GM23248 (cell line): Measurements from ENCODE around the gene FAM186B. TPM values are rescaled to one million over a fixed set of nuclear protein-coding genes. Genes with fewer than 3 reads are reported as not detected.

Source experiments
- DNase-seq: peaks from one replicate; pipeline ENCODE4 v3.0.0-alpha.2; 2015
- H2AFZ ChIP-seq: fragments of 200-600 bp; sonication (generic); 2 replicates; pipeline ENCODE4 v1.6.1; 2016; ENCODE audit warnings: antibody characterized with exemption
- H3F3A ChIP-seq: fragments of 200-600 bp; sonication (generic); 2 replicates; pipeline ENCODE4 v1.6.1; 2016; ENCODE audit warnings: mild to moderate bottlenecking, antibody characterized with exemption, mixed run types; ENCODE audit not compliant: insufficient read depth
- H3K27ac ChIP-seq: fragments of 200-600 bp; sonication (generic); 2 replicates; pipeline ENCODE4 v1.5.1; 2016; ENCODE audit warnings: mild to moderate bottlenecking
- H3K27me3 ChIP-seq: fragments of 200-600 bp; sonication (generic); replicated peaks from 2 replicates; pipeline ENCODE4 v1.6.1; 2016; ENCODE audit warnings: mild to moderate bottlenecking; ENCODE audit not compliant: insufficient read depth
- H3K36me3 ChIP-seq: fragments of 200-600 bp; sonication (generic); 2 replicates; pipeline ENCODE4 v1.6.1; 2016; ENCODE audit warnings: low read depth, mild to moderate bottlenecking
- H3K4me1 ChIP-seq: fragments of 200-600 bp; sonication (generic); 2 replicates; pipeline ENCODE4 v1.6.1; 2016; ENCODE audit warnings: mild to moderate bottlenecking; ENCODE audit not compliant: insufficient read depth
- H3K4me2 ChIP-seq: fragments of 200-600 bp; sonication (generic); one replicate; pipeline ENCODE4 v1.6.1; 2016; ENCODE audit warnings: mild to moderate bottlenecking; ENCODE audit not compliant: unreplicated experiment
- H3K4me3 ChIP-seq: fragments of 200-600 bp; sonication (generic); 2 replicates; pipeline ENCODE4 v1.5.1; 2016; ENCODE audit warnings: mild to moderate bottlenecking
- H3K79me2 ChIP-seq: fragments of 200-600 bp; sonication (generic); 2 replicates; pipeline ENCODE4 v1.6.1; 2016; ENCODE audit warnings: mild to moderate bottlenecking; ENCODE audit not compliant: insufficient read depth
- H3K9ac ChIP-seq: fragments of 200-600 bp; sonication (generic); 2 replicates; pipeline ENCODE4 v1.6.1; 2016; ENCODE audit warnings: mild to moderate bottlenecking
- H3K9me2 ChIP-seq: fragments of 200-600 bp; sonication (generic); 2 replicates; pipeline ENCODE4 v1.6.1; 2016; ENCODE audit warnings: mixed run types, mild to moderate bottlenecking, moderate library complexity; ENCODE audit not compliant: insufficient read depth
- H3K9me3 ChIP-seq: fragments of 200-600 bp; sonication (generic); one replicate; pipeline ENCODE4 v1.6.1; 2017; ENCODE audit warnings: low read depth
- H4K20me1 ChIP-seq: fragments of 200-600 bp; sonication (generic); 2 replicates; pipeline ENCODE4 v1.6.0; 2016; ENCODE audit not compliant: insufficient read depth
- EZH2 ChIP-seq: fragments of 200-600 bp; sonication (generic); IDR thresholded peaks from 2 replicates; pipeline ENCODE4 v1.6.1; 2018; ENCODE audit warnings: antibody characterized with exemption, mild to moderate bottlenecking; ENCODE audit not compliant: insufficient read depth, poor library complexity, severe bottlenecking
- EZH2phosphoT487 ChIP-seq: fragments of 200-600 bp; sonication (generic); IDR thresholded peaks from 2 replicates; pipeline ENCODE4 v1.6.1; 2018; ENCODE audit warnings: antibody characterized with exemption, moderate library complexity, mild to moderate bottlenecking, low read depth; ENCODE audit not compliant: insufficient read depth
- WGBS, 2 experiments: methylation state at CpG; one replicate each; pipeline ENCODE4 v1.1.6; 2015 to 2017; ENCODE audit warnings: low lambda C conversion rate in 2 of 2, low coverage in 1 of 2; ENCODE audit errors: missing lambda C conversion rate in 2 of 2; 5-methylcytosine and 5-hydroxymethylcytosine counted together
- in situ Hi-C: fragments of 300-500 bp; cut with MboI; formaldehyde crosslinking; loops from 2 replicates; pipeline ENCODE4 v1.15.0; 2020
- polyA plus RNA-seq: library from polyadenylated mRNA; unstranded; fragments of >200 nt; fragmentation: Nextera tagmentation; extraction: Ambion mirVana; gene quantifications from 2 replicates; pipeline ENCODE4 v1.2.1, GENCODE V29; 2016
- total RNA-seq: library from RNA; depleted of rRNA; stranded (reverse); fragments of >200 nt; shearing (Covaris generic); gene quantifications from 2 replicates; pipeline ENCODE4 v1.2.3, GENCODE V29; 2014

FAM186B gene
- total and polyA plus RNA-seq, 2 experiments from 2014 or later, result 0.22 to 0.38 TPM

- 21 to 50% methylated on average over 1 of the region's 1 CpG for WGBS, 2 experiments
- Histone ChIP-seq H3K36me3 (no peaks in the 10 kb centered on the region), H3K27ac (no peak overlapping the region), H3K4me1 (no peaks in the 10 kb centered on the region), H3K9me3 (no peaks in the 10 kb centered on the region), H3K4me3 (no peak overlapping the region), H3K4me2 (no peak overlapping the region), H3K27me3 (no peaks in the 10 kb centered on the region), H3K9me2 (no peaks in the 10 kb centered on the region), H2AFZ (no peak overlapping the region), H3K9ac (no peak overlapping the region), H4K20me1 (no peaks in the 10 kb centered on the region), H3F3A (no peaks in the 10 kb centered on the region), H3K79me2 (no peaks in the 10 kb centered on the region)
- TF ChIP-seq EZH2phosphoT487 (no peak), EZH2 (no peak)
- in situ Hi-C loops, result no loop called here
- peak; percentile 37 for DNase-seq
Observed at GRCh38 chr12:49609875-49610154, 4.4 kb upstream of the FAM186B start.

GRCh38 chr12:49609059-49609874 is 3.8 kb upstream of the FAM186B start:
- H3K9me3 ChIP-seq, result no peaks in the 10 kb centered on the region
- H3F3A ChIP-seq, result no peaks in the 10 kb centered on the region
- H3K9ac ChIP-seq, result no peak overlapping the region
- WGBS, 2 experiments, result 90 to 92% methylated on average over 2 of the region's 2 CpGs
- H3K4me2 ChIP-seq, result no peak overlapping the region
- H3K4me3 ChIP-seq, result no peak overlapping the region
- TF ChIP-seq EZH2phosphoT487, result no peak
- no peak for TF ChIP-seq EZH2
- H3K79me2 ChIP-seq, result no peaks in the 10 kb centered on the region
- no peaks in the 10 kb centered on the region for H4K20me1 ChIP-seq
- no peak overlapping the region for H2AFZ ChIP-seq
- no peaks in the 10 kb centered on the region for H3K27me3 ChIP-seq
- H3K9me2 ChIP-seq, result no peaks in the 10 kb centered on the region
- H3K27ac ChIP-seq, result no peak overlapping the region
- DNase-seq, result no peak
- no peaks in the 10 kb centered on the region for H3K4me1 ChIP-seq
- in situ Hi-C loops, result no loop called here
- H3K36me3 ChIP-seq, result no peaks in the 10 kb centered on the region

- Histone ChIP-seq H3K27ac (no peak overlapping the region), H3K9me2 (no peaks in the 10 kb centered on the region), H3K9ac (no peak overlapping the region), H4K20me1 (no peaks in the 10 kb centered on the region), H3K36me3 (no peaks in the 10 kb centered on the region), H3K9me3 (no peaks in the 10 kb centered on the region), H3K4me1 (no peaks in the 10 kb centered on the region), H3K4me3 (no peak overlapping the region), H3K4me2 (no peak overlapping the region), H3F3A (no peaks in the 10 kb centered on the region), H3K79me2 (no peaks in the 10 kb centered on the region), H3K27me3 (no peaks in the 10 kb centered on the region), H2AFZ (no peak overlapping the region)
- no peak for TF ChIP-seq EZH2
- TF ChIP-seq EZH2phosphoT487, result no peak
- DNase-seq, result no peak
- 59 to 60% methylated on average over 5 of the region's 5 CpGs for WGBS, 2 experiments
- in situ Hi-C loops, result no loop called here
Observed at GRCh38 chr12:49604856-49605255, 583 bp downstream of the FAM186B start.

- no peaks in the 10 kb centered on the region for H3K27me3 ChIP-seq
- no peak overlapping the region for H3K27ac ChIP-seq
- H3K36me3 ChIP-seq, result no peaks in the 10 kb centered on the region
- no peaks in the 10 kb centered on the region for H3K4me1 ChIP-seq
- WGBS, 2 experiments, result 67 to 71% methylated on average over 1 of the region's 1 CpG
- no peak overlapping the region for H3K4me3 ChIP-seq
- H3K9ac ChIP-seq, result no peak overlapping the region
- DNase-seq, result no peak
- in situ Hi-C loops, result no loop called here
- no peaks in the 10 kb centered on the region for H3K79me2 ChIP-seq
- TF ChIP-seq EZH2, result no peak
- TF ChIP-seq EZH2phosphoT487, result no peak
- H4K20me1 ChIP-seq, result no peaks in the 10 kb centered on the region
- H3K9me2 ChIP-seq, result no peaks in the 10 kb centered on the region
- no peak overlapping the region for H3K4me2 ChIP-seq
- no peak overlapping the region for H2AFZ ChIP-seq
- H3K9me3 ChIP-seq, result no peaks in the 10 kb centered on the region
- H3F3A ChIP-seq, result no peaks in the 10 kb centered on the region
Observed at GRCh38 chr12:49603721-49604120, 1.7 kb downstream of the FAM186B start.
